HG02763 (cell line): ENCODE results near the gene EPHB3.
"Not testable (repeated sequence)": the region's sequence is repeated elsewhere in the genome, so short reads cannot be mapped to it uniquely, and the experiment has no call there.

Experiments
- ATAC-seq: cut with Tn5 transposase; IDR thresholded peaks from one replicate; pipeline ENCODE4 v1.9.1; 2021; ENCODE audit warnings: mild to moderate bottlenecking, moderate library complexity; ENCODE audit not compliant: unreplicated experiment

The EPHB3 gene

DNA sequence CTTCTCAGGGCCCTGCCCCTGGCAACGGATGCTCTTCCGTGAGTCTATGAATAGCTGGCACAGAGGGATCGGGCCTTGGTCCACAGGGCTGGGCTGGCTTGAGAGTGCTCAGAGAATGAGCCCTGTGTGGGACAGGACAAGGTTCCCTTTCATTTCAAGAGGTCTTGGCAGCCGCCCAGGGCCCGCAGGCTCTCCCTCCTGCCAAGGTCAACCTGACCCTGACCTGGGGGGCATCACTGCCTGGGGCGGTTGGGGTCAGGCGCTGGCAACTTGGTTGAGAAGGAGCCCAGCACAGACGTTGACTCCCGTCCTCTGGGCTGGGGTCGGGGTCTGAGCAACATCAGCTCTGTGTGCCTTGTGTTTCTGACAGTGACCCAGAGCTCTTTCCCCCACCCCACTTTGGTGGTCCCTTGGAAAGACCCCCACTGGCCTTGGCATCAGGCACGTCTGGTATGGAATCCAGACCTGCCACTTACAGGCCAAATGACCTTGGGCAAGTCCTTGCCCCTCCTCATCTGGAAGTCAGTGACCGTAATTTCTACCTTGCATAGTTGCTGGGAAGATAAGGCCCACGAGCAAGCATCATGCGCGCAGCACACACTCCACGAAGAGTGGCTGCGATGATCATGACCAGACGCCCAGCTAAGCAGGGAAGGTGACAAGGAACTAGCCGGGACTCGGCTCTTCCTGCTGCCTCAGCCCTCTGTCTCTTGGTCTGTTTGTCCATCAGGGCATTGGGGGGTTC lies 36.4 kb downstream of the EPHB3 start:
- no peak for ATAC-seq

DNA sequence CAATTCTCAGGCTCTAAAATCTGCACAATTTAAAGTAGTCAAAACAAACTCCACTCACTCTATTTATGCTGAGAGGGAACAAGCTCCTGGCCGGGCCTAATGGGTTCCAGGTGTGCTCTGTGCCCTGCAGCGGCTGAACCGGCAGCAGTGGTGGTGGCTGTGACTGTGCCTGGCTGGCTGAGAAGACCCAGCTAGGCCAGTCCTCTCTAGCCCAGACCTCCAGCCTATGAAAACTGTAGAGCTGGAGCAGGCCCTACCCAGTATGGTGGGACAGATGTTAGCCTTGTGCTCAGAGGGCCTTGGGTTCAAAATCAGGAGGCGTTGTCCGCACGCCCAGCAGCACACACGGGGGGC lies 37.0 kb downstream of the EPHB3 start:
- ATAC-seq = no peak

DNA sequence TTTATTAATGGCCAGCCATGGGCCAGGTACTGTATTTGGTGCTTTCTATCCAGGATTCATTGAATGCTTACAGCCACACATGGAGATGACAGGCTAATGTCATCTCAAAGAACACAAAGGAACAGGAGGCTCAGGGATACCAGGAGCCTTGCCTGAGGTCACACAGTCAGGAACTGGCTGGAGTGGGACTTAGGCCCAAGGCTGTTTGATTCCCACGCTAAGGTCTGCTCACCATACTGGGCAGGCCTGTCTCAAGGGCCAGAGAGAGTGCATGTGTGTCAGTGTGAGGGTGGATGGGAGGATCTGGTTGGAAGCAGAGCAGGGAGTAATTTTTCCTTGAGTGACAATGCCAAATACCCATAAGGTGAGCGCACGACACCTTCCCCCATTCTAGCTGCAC lies 37.6 kb downstream of the EPHB3 start:
- no peak for ATAC-seq

GRCh38 chr3:184600685-184601377 lies 39.2 kb downstream of the EPHB3 start:
- ATAC-seq = no peak

DNA sequence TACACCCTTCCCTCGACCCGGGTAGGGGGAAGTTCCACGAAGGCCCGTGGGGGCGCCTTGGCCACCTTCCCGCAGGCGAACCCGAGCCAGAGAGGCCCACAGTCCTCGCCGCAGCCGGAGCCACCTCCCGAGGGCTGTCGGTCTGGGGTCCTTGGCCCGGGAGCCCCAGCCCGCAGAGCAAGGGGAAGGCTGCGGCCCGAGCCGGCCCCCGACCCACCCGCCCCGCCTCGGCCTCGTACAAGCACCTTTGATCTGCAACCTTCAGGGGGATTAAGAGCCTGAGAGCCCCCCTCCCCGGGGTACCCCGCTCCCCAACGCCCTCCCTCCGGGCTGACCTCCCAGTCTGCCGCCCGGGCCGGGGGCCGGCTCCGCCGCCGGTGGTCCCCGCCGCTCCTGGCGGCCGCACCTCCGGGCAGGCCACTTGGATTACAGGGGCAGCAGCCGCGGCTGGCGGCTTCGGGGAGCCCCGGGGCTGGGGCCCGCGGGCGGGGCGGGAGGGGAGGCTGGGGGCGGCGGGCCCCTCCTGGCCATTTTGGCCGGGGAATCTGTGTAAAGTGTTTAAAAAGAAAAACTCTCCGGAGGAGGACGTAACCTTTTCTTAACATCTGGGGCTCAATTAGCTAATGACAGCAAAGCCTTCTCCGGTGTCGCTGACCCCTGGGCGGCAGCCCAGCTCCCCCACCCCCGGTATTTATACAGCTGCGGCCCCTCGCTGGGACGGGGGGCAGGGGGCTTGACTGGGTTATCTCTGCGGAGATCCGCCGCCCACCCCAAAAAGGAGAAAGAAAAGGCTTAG lies 40.2 kb downstream of the EPHB3 start:
- no peak for ATAC-seq

GRCh38 chr3:184602372-184603150 lies 41.0 kb downstream of the EPHB3 start:
- ATAC-seq = no peak

DNA sequence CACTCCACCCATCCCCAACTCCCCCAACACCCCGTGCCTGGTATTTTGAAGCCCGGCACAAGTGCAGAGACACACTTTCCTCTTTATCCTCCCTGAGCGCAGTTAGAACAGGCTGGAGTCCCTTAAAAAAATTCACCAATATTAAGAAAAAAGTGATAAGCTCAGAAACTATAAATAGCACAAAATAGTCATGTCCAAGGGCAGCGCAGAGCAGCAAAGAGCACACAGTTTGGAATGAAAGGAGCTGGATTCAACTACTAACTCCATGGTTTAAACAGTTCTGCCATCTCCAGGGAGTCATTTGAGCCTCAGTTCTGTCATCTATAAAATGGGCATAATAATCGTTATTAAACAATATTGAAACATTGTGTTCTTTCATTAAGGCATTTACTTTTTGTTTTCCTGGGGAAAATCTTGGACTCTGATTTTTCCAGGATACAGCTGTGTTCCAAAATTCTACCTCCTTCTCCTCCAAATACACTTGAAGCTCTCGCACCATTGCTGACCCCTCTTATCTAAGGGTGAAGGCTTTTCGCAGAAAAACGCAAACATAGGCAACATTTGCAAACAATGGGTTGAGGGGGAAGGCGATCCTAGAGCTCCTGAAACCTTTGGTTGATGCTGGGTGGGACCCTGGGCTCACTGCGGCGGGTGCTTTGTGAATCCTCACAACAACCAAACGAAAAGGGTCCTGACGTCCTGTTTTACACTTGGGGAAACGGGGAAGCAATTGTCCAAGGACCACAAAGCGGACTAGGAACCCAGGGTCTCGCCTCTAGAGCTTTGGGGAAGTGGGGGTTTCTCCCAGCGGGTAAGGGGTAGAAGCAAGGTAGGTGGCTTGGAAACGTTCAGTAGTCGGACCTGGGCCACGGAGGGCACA lies 41.8 kb downstream of the EPHB3 start:
- no peak for ATAC-seq

- no peak for ATAC-seq
These were observed 42.5 kb downstream of the EPHB3 start for GRCh38 chr3:184604039-184604601.

- ATAC-seq = no peak
These were observed 43.2 kb downstream of the EPHB3 start for GRCh38 chr3:184604615-184605290.

DNA sequence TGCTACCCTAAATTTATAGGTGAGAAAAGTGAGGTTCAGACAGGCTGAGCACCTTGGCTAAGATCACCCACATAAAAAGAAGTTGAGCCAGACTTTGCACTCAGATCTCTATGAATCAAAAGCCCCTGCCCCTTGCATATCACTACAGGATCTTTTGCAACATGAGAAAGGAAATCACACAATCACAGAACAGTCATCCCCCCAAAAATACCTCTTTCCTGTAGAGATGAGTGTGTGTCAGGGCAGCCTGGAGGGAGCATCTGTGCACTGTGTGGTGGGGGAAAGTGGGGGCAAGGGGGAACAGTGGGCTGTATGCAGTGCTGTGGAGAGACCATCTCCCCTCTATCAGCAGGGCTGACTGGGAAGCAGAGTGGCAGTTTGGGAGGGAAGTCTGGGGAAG lies 46.6 kb downstream of the EPHB3 start:
- ATAC-seq = no peak

DNA sequence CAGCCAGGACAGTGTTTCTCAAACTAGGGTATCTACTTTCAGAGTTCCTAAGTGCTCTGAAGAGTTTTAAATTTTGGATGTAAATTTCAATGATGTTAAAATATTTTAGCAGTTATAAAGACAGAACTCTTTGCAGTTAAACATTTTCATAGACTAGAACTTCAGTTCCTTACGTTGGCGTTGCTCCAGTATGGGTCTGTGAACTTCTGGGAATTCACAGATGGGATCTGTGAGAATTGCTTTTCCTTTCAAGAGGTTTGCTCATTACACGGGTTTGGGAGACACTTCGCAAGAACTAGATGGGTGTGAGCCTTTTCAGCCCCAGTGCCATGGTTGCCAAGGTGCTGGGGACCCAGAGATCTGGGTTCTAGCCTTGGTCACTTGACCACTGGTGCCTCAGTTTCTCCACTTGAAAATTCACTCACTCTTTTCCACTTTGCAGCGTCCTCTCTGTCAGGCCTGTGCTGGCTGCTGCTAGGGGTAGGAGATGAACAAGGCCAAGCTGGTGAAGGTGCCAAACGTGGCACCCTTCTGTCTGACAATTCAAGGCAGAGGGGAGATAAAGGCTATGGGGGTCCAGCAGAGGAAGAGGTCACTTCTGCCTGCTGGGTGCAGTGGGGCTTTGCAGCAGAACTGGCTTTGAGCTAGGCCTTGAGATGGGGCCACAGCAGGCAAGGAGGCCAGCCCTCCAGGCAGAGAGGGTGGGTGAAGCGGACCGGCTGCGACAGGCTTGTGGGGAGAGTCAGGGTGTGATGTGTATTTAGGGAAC lies 48.1 kb downstream of the EPHB3 start:
- no peak for ATAC-seq

- no peak for ATAC-seq
These were observed 48.8 kb downstream of the EPHB3 start for GRCh38 chr3:184610245-184610871.

DNA sequence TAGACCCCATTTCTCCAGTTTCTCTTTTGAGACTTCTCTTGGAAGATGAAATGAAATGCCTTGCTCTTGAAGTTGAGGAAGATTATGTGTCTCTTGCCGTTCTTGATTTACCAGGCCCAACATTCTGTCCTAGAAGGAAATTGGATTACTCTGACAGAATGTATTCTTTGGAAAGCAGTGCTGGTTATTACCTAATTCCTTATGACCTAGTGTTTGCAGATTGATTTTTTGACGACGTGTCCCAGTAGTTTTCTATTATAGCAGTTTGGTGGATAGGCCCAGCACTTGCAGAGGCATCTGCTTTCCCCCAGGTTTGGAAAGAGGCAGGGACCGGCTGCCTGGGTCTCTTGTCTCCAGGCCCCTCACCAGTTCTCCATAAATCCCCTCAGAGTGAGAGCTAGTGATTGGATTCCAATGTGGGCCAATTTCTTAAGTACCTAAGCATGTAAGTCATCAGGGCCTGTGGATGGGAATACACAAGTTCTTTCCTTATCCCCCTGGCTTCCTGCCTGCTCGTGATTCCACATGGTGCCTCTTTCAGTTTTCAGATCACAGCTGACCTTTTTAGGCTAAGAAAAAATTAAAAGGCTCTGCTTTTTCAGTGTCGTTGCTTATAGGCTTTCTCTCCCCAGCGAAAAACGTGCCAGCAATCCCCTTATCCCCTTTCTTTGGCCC lies 50.2 kb downstream of the EPHB3 start:
- no peak for ATAC-seq

DNA sequence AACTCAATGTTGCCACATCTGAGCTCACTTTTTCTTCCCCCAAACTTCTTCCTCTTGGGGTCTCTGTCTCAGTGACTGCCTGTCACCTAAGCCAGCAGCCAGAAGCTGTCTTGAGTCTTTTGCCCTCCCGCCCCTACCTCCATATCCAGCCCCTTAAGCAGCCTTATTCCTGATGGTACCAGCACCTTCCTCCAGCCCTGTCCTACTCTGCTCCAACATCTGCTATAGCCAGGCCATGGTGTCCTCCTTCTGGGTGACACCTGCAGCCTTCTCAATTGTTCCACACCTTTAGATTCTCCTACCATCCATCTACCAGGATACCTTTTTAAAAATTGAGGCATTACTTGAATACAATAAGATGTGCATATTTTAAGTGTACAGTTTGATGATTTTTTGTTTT lies 53.8 kb downstream of the EPHB3 start:
- ATAC-seq = no peak

- ATAC-seq = no peak
These were observed 54.9 kb downstream of the EPHB3 start for GRCh38 chr3:184616436-184616835.

DNA sequence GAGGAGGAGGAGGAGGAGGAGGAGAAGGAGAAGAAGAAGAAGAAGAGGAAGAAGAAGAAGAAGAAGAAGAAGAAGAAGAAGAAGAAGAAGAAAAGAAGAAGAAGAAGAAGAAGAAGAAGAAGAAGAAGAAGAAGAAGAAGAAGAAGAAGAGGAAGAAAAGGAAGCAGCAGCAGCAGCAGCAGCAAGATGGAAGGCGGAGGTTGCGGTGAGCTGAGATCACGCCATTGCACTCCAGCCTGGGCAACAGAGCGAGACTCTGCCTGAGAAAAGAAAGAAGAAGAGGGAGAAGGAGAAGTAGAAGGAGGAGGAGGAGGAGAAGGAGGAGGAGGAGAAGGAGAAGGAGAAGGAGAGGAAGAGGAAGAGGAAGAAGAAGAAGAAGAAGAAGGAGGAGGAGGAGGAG lies 55.7 kb downstream of the EPHB3 start:
- not testable (repeated sequence) for ATAC-seq

DNA sequence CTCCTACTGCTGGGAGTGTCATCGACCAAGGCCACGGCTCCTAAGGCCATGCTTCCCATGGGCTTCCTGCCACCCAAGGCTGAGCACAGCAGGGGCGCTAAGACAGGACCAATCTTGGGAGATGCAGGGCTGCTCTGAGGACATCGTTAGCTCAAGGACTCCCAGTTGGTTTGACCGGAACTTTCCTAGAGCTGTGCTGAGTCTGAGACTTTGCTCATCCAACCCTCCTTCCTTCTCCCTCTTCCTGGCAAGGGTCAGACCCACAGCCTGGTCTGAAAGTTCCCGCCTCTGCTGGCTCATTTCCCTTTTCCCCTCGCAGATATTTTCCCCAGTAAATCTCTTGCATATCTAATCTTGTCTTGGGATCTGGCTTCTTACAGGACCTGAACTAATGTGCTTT lies 57.2 kb downstream of the EPHB3 start:
- no peak for ATAC-seq

DNA sequence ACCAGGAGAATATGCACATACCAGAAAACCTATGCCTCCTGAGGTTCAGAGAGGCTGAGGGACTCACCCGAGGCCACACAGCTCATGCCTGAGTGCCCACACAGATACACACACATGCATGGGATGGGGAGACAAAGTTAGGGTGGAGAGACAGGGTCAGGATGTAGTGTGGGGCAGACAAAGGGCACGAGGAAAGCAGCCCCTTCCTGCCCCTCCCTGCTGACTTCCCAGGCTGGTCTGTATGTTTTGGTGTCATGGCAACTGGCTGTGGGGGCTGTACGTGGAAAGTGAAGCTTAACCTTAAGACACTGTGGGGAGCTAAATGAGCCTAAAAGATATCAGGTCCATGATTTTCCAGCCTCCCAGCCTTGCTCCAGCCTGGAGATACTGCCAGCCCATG lies 57.8 kb downstream of the EPHB3 start:
- no peak for ATAC-seq
